ENCODE data around the gene PACS2. TPM values are rescaled to one million over a fixed set of nuclear protein-coding genes. Genes with fewer than 3 reads are reported as not detected.

PACS2 gene
- total RNA-seq, 2 experiments from 2014 or later = 27.8 to 40.2 TPM

GRCh38 chr14:105401699-105402098, 87.2 kb downstream of the PACS2 start:
- Mint-ChIP-seq H3K36me3 (peaks cover 22% of the 10 kb centered on the region), H3K27me3 (peaks cover 2% of the 10 kb centered on the region), H3K4me1 (peaks cover 37% of the 10 kb centered on the region), H3K9me3 (ENCODE audit: low read depth) (no peaks in the 10 kb centered on the region), H3K4me3 (no peak overlapping the region), H3K27ac (no peak overlapping the region)
- DNase-seq = no peak
- ATAC-seq = no peak
- CTCF ChIA-PET = no interaction called here

GRCh38 chr14:105408592-105408991, 94.0 kb downstream of the PACS2 start:
- Mint-ChIP-seq H3K4me3 (no peak overlapping the region), H3K4me1 (peaks cover 15% of the 10 kb centered on the region), H3K9me3 (ENCODE audit: low read depth) (no peaks in the 10 kb centered on the region), H3K27ac (no peak overlapping the region), H3K27me3 (peaks cover 42% of the 10 kb centered on the region), H3K36me3 (no peaks in the 10 kb centered on the region)
- ATAC-seq (no peak), DNase-seq (no peak)
- CTCF ChIA-PET = interaction anchor here (0.9 to 1.9 kb wide), 3 partner anchors 14 to 72 kb away, joined by 3 to 7 read pairs (median 4); no protein-coding TSS in a partner anchor

DNA sequence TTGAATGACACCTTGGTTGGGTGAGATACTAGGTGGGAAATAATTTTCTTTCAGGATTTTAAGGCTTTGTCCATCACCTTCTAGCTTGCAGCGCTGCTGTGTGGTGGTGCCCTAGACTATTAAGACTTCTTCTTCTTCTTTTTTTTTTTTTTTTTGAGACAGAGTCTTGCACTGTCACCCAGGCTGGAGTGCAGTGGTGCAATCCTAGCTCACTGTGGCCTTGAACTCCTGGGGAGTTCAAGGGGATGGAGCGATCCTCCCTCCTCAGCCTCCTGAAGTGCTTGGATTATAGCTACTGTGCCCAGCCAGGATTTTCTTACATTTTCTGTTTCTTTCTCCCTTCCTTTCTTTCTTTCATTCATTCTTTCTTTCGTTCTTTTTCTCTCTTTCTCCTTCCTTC, 94.8 kb downstream of the PACS2 start:
- CTCF ChIA-PET = interaction anchor here (0.5 to 1.9 kb wide), 4 partner anchors 10 to 301 kb away, joined by 3 to 7 read pairs (median 4); partner anchors contain the start of gene MTA1
- ATAC-seq (no peak), DNase-seq (no peak)
- Mint-ChIP-seq H3K27me3 (peaks cover 49% of the 10 kb centered on the region), H3K4me1 (peaks cover 9% of the 10 kb centered on the region), H3K36me3 (no peaks in the 10 kb centered on the region), H3K9me3 (ENCODE audit: low read depth) (no peaks in the 10 kb centered on the region), H3K4me3 (no peak overlapping the region), H3K27ac (no peak overlapping the region)

- Mint-ChIP-seq H3K36me3 (no peaks in the 10 kb centered on the region), H3K9me3 (ENCODE audit: low read depth) (no peaks in the 10 kb centered on the region), H3K4me3 (no peak overlapping the region), H3K4me1 (peaks cover 8% of the 10 kb centered on the region), H3K27ac (no peak overlapping the region), H3K27me3 (peaks cover 49% of the 10 kb centered on the region)
- ATAC-seq = no peak
- no peak for DNase-seq
- CTCF ChIA-PET = interaction anchor here (1.0 to 1.8 kb wide), 3 partner anchors 10 to 79 kb away, joined by 3 to 10 read pairs (median 4); no protein-coding TSS in a partner anchor
Measured at GRCh38 chr14:105410642-105411016, 96.1 kb downstream of the PACS2 start.

GRCh38 chr14:105411017-105411941, 96.7 kb downstream of the PACS2 start:
- peaks cover 52% of the 10 kb centered on the region for H3K27me3 Mint-ChIP-seq
- H3K9me3 Mint-ChIP-seq (ENCODE audit: low read depth) = no peaks in the 10 kb centered on the region
- no peak overlapping the region for H3K4me3 Mint-ChIP-seq
- peak; percentile 50 for ATAC-seq
- no peaks in the 10 kb centered on the region for H3K36me3 Mint-ChIP-seq
- no peak for DNase-seq
- CTCF ChIA-PET = interaction anchor here (1.0 to 1.8 kb wide), 3 partner anchors 11 to 79 kb away, joined by 3 to 10 read pairs (median 4); no protein-coding TSS in a partner anchor
- peaks cover 8% of the 10 kb centered on the region for H3K4me1 Mint-ChIP-seq
- no peak overlapping the region for H3K27ac Mint-ChIP-seq

- ATAC-seq (no peak), DNase-seq (no peak)
- H3K4me1 Mint-ChIP-seq = peaks cover 8% of the 10 kb centered on the region
- CTCF ChIA-PET = interaction anchor here (0.9 to 1.8 kb wide), 2 partner anchors 42 to 68 kb away, joined by 3 to 10 read pairs; no protein-coding TSS in a partner anchor
- no peaks in the 10 kb centered on the region for H3K9me3 Mint-ChIP-seq (ENCODE audit: low read depth)
- H3K4me3 Mint-ChIP-seq = no peak overlapping the region
- H3K27me3 Mint-ChIP-seq = peaks cover 54% of the 10 kb centered on the region
- no peaks in the 10 kb centered on the region for H3K36me3 Mint-ChIP-seq
- H3K27ac Mint-ChIP-seq = no peak overlapping the region
Measured at GRCh38 chr14:105411985-105412770, 97.6 kb downstream of the PACS2 start.

DNA sequence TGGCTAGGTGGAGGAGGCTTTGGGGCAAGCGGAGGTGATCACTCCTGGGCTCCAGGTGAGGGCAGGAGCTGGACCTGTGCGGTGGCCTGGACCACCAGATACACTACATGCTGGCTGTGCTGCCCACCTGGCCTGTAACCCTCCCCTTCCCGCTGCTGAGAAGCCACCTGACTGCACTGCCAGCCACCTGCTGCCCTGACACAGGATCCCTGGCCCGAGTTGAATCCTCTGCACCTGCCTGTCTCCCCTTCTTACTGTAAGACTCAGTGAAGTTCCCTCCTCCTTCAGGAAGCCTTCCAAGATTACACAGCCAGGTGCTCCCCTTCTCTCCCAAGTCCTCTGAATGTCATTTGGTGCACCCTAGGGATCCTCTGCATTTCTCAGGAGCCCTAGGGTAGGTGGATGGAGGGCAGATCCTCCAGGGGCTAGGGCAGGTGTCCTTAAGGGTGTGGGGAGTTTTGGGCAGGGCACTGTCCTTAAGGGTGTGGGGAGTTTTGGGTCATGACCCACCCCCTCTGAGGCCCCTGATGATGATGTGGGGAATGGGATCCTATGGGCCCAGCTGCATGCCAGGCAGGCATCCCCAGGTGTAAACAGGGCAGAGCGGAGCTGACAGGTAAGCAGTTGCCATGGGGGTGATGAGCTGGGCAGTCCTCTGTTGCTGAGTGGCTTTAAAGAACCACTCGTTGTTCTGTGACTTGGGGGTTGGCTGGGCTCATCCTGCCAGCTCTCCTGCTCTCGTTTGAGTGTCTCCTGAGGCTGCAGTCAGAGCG, 98.4 kb downstream of the PACS2 start:
- no peak overlapping the region for H3K4me3 Mint-ChIP-seq
- H3K27ac Mint-ChIP-seq = no peak overlapping the region
- CTCF ChIA-PET = interaction anchor here (0.6 to 0.9 kb wide), 5 partner anchors 9 to 116 kb away, joined by 3 to 5 read pairs (median 3); no protein-coding TSS in a partner anchor
- ATAC-seq = no peak
- peaks cover 8% of the 10 kb centered on the region for H3K4me1 Mint-ChIP-seq
- peaks cover 54% of the 10 kb centered on the region for H3K27me3 Mint-ChIP-seq
- DNase-seq = no peak
- no peaks in the 10 kb centered on the region for H3K36me3 Mint-ChIP-seq
- no peaks in the 10 kb centered on the region for H3K9me3 Mint-ChIP-seq (ENCODE audit: low read depth)

DNA sequence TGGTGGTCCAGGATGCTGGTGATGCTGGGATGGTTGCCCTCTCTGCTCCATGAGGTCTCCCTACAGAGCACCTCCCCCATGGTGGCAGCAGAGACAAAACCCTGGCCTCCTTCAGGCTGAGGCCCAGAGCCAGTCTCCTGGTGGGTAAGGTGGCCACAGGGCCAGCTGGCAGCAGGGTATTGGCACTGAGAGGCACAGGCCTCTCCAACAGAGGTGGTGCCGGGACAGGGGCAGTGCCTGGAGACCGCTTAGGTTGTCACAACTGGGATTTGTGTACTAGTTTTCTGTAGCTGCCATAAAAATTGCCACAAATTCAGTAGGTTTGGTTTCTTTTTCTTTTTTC, 99.0 kb downstream of the PACS2 start:
- peaks cover 8% of the 10 kb centered on the region for H3K4me1 Mint-ChIP-seq
- DNase-seq = no peak
- no peaks in the 10 kb centered on the region for H3K36me3 Mint-ChIP-seq
- H3K4me3 Mint-ChIP-seq = no peak overlapping the region
- CTCF ChIA-PET = interaction anchor here (0.7 to 0.9 kb wide), 3 partner anchors 10 to 67 kb away, joined by 3 to 5 read pairs (median 3); no protein-coding TSS in a partner anchor
- peaks cover 53% of the 10 kb centered on the region for H3K27me3 Mint-ChIP-seq
- ATAC-seq = no peak
- H3K9me3 Mint-ChIP-seq (ENCODE audit: low read depth) = no peaks in the 10 kb centered on the region
- no peak overlapping the region for H3K27ac Mint-ChIP-seq

DNA sequence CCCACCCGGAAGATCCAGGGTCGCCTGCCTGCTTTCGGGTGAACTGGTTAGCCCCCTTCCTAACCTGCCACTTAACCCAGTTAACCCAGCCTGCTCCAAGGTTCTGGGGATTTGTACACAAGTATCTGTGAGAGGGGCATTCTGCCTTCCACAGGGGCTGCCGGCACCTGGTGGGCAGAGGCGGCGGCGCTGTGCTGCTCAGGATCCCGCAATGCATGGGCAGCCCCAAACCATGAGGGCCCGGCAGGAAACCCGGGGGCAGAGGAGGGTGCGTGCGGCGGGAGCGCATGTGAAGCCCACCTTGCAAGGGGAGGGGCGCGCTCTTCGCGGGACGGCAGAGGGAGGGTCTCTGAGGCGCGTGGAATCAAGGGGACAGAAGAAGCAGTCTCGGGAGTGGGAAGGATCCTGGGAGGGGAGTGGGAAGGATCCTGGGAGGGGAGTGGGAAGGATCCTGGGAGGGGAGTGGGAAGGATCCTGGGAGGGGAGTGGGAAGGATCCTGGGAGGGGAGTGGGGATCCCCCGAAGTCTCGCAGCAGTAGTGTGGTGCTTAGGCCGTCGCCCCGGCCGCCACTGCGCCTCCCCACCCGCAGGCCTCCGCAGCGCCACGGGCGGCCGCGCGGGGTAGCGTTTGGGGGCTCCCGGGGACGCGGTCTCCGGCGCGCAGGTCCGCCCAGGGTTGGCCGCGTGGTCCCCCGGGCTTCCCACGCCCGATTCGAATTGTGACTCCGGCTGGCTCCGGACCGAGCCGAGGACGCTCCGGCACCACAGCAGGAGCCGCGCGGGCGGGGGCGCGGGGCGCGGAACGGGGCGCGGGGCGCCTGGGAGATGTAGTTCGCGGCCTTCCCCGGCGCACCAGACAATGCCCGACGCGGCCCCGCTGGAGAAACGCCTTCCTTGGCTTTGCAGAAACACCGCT, 100.2 kb downstream of the PACS2 start:
- CTCF ChIA-PET = interaction anchor here (1.7 to 2.3 kb wide), 2 partner anchors 66 to 75 kb away, joined by 7 to 10 read pairs; no protein-coding TSS in a partner anchor
- peak overlapping the region; percentile 55 for H3K4me3 Mint-ChIP-seq
- H3K4me1 Mint-ChIP-seq = peaks cover 12% of the 10 kb centered on the region
- H3K27me3 Mint-ChIP-seq = peaks cover 42% of the 10 kb centered on the region
- no peaks in the 10 kb centered on the region for H3K36me3 Mint-ChIP-seq
- ATAC-seq (peak; percentile 81), DNase-seq (peak; percentile 68)
- H3K9me3 Mint-ChIP-seq (ENCODE audit: low read depth) = no peaks in the 10 kb centered on the region
- H3K27ac Mint-ChIP-seq = no peak overlapping the region

- peaks cover 14% of the 10 kb centered on the region for H3K4me1 Mint-ChIP-seq
- CTCF ChIA-PET = interaction anchor here (1.7 to 2.3 kb wide), 2 partner anchors 65 to 74 kb away, joined by 7 to 10 read pairs; no protein-coding TSS in a partner anchor
- H3K36me3 Mint-ChIP-seq = no peaks in the 10 kb centered on the region
- H3K27me3 Mint-ChIP-seq = peaks cover 32% of the 10 kb centered on the region
- no peak for ATAC-seq
- peak overlapping the region; percentile 55 for H3K4me3 Mint-ChIP-seq
- H3K9me3 Mint-ChIP-seq (ENCODE audit: low read depth) = no peaks in the 10 kb centered on the region
- no peak for DNase-seq
- no peak overlapping the region for H3K27ac Mint-ChIP-seq
Measured at GRCh38 chr14:105415481-105416428, 101.2 kb downstream of the PACS2 start.

DNA sequence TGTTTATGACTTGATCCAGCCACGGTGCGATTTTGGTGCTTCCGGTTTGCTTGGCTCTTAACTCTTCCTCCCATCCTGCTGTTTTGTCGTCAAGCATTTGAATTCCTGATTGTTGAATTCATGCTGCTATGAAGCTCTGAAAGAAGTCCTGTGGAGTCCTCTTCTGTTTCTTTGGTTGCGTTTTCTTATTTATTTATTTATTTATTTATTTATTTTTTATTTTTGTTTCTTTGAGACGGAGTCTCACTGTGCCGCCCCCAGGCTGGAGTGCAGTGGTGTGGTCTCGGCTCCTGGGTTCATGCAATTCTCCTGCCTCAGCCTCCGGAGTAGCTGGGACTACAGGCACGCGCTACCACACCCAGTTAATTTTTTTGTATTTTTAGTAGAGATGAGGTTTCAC, 102.1 kb downstream of the PACS2 start:
- peaks cover 19% of the 10 kb centered on the region for H3K4me1 Mint-ChIP-seq
- DNase-seq (no peak), ATAC-seq (no peak)
- CTCF ChIA-PET = interaction anchor here (0.8 to 2.3 kb wide), 4 partner anchors 17 to 112 kb away, joined by 4 to 10 read pairs (median 6); no protein-coding TSS in a partner anchor
- no peak overlapping the region for H3K27ac Mint-ChIP-seq
- no peaks in the 10 kb centered on the region for H3K36me3 Mint-ChIP-seq
- no peaks in the 10 kb centered on the region for H3K9me3 Mint-ChIP-seq (ENCODE audit: low read depth)
- H3K27me3 Mint-ChIP-seq = peaks cover 26% of the 10 kb centered on the region
- no peak overlapping the region for H3K4me3 Mint-ChIP-seq

All from activated CD8-positive, alpha-beta memory T cell treated with anti-CD3 and anti-CD28 coated beads, Interleukin-2, amount 10 ng/mL, durations not matched to agents 7 days and 5 days (primary cell).